ENCODE measurements around the gene BEST1. TPM values are rescaled to one million over a fixed set of nuclear protein-coding genes. Genes with fewer than 3 reads are reported as not detected.

The BEST1 gene
- total RNA-seq, 1 experiment from 2014 or later, result 0.17 TPM

- no peak for DNase-seq (ENCODE audit: low spot score)
- POLR2A ChIA-PET, result interaction anchor here (1.0 kb wide), 1 partner anchor 8 kb away, joined by 5 read pairs; no protein-coding TSS in a partner anchor
- ATAC-seq, result peak; percentile 9; the same call in 1 of the 2 replicates
- CTCF ChIA-PET, result interaction anchor here (0.6 to 5.5 kb wide), 7 partner anchors 9 to 191 kb away, joined by 3 to 52 read pairs (median 4); no protein-coding TSS in a partner anchor
- H3K27ac Mint-ChIP-seq, result no peak overlapping the region
- no peaks in the 10 kb centered on the region for H3K9me3 Mint-ChIP-seq
- peak overlapping the region; percentile 60 for H3K4me3 Mint-ChIP-seq
- no peaks in the 10 kb centered on the region for H3K36me3 Mint-ChIP-seq
- H3K27me3 Mint-ChIP-seq (ENCODE audit: low read depth), result peaks cover 38% of the 10 kb centered on the region
- peaks cover 16% of the 10 kb centered on the region for H3K4me1 Mint-ChIP-seq
- no peak for TF ChIP-seq ZNF671 (CRISPR knock-in tag; IDR thresholded peaks at IDR 0.05)
- TF ChIP-seq, protein P1, sequence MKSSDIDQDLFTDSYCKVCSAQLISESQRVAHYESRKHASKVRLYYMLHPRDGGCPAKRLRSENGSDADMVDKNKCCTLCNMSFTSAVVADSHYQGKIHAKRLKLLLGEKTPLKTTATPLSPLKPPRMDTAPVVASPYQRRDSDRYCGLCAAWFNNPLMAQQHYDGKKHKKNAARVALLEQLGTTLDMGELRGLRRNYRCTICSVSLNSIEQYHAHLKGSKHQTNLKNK (CRISPR knock-in tag; IDR thresholded peaks at IDR 0.05), result no peak
- no peak for TF ChIP-seq GABPB1 (CRISPR knock-in tag; IDR thresholded peaks at IDR 0.05)
- no peak for TF ChIP-seq ZNF317 (CRISPR knock-in tag; IDR thresholded peaks at IDR 0.05; ENCODE audit: borderline replicate concordance, low read depth)
- TF ChIP-seq E2F1 (CRISPR knock-in tag; IDR thresholded peaks at IDR 0.05), result no peak
- no peak for TF ChIP-seq ATF1 (CRISPR knock-in tag; IDR thresholded peaks at IDR 0.05)
- TF ChIP-seq USF1 (CRISPR knock-in tag; IDR thresholded peaks at IDR 0.05), result no peak
- no peak for TF ChIP-seq ZNF396 (CRISPR knock-in tag; IDR thresholded peaks at IDR 0.05; ENCODE audit: borderline replicate concordance)
- TF ChIP-seq FOXK1 (CRISPR knock-in tag; IDR thresholded peaks at IDR 0.05), result no peak
- TF ChIP-seq, protein P2, sequence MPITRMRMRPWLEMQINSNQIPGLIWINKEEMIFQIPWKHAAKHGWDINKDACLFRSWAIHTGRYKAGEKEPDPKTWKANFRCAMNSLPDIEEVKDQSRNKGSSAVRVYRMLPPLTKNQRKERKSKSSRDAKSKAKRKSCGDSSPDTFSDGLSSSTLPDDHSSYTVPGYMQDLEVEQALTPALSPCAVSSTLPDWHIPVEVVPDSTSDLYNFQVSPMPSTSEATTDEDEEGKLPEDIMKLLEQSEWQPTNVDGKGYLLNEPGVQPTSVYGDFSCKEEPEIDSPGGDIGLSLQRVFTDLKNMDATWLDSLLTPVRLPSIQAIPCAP (CRISPR knock-in tag; IDR thresholded peaks at IDR 0.05), result no peak
- TF ChIP-seq CREM (CRISPR knock-in tag; IDR thresholded peaks at IDR 0.05), result no peak
- TF ChIP-seq ARID4B (CRISPR knock-in tag; IDR thresholded peaks at IDR 0.05; ENCODE audit: borderline replicate concordance), result no peak
- no peak for TF ChIP-seq CREB1 (CRISPR knock-in tag; IDR thresholded peaks at IDR 0.05)
- TF ChIP-seq, protein P3, sequence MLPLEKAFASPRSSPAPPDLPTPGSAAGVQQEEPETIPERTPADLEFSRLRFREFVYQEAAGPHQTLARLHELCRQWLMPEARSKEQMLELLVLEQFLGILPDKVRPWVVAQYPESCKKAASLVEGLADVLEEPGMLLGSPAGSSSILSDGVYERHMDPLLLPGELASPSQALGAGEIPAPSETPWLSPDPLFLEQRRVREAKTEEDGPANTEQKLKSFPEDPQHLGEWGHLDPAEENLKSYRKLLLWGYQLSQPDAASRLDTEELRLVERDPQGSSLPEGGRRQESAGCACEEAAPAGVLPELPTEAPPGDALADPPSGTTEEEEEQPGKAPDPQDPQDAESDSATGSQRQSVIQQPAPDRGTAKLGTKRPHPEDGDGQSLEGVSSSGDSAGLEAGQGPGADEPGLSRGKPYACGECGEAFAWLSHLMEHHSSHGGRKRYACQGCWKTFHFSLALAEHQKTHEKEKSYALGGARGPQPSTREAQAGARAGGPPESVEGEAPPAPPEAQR (CRISPR knock-in tag; IDR thresholded peaks at IDR 0.05), result no peak
- TF ChIP-seq NR2C2 (CRISPR knock-in tag; IDR thresholded peaks at IDR 0.05), result no peak
- TF ChIP-seq RORB (CRISPR knock-in tag; IDR thresholded peaks at IDR 0.05), result no peak
- no peak for TF ChIP-seq ATF6 (CRISPR knock-in tag; IDR thresholded peaks at IDR 0.05)
- no peak for TF ChIP-seq ZNF281 (CRISPR knock-in tag; IDR thresholded peaks at IDR 0.05)
- no peak for TF ChIP-seq ZNF219 (CRISPR knock-in tag; IDR thresholded peaks at IDR 0.05; ENCODE audit: borderline replicate concordance)
These were observed 33.3 kb upstream of the BEST1 start for GRCh38 chr11:61916737-61917333.

Data from WTC11 (cell line).